MM.1S (cell line): ENCODE measurements around the gene PTPRN2.

Source experiments
- EZH2phosphoT487 ChIP-seq: fragments of 300-600 bp; sonication (generic); IDR thresholded peaks from 2 replicates; pipeline ENCODE4 v1.6.1; 2018; ENCODE audit warnings: antibody characterized with exemption, low read length
- TF ChIP-seq, protein P1 (sequence below): fragments of 300-600 bp; sonication (generic); IDR thresholded peaks from 2 replicates; pipeline ENCODE4 v1.5.1; 2016; ENCODE audit warnings: antibody characterized with exemption, low read length, mixed read lengths

DNA sequence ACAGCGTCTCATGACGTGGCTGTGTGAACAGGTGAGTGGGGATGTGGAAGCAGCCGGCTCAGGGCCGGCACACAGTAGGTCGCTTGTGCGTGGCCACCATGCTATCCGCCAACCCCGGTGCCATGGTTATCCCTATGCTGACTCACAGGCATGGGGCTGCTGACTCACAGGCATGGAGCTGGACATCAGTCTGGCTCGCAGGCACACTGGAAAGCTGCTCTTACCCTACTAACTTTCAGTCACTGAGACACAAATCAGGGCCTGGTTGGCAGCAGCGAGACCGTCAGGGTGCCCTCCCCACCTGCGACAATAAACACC lies 341.9 kb downstream of the PTPRN2 start:
- TF ChIP-seq, protein P1, sequence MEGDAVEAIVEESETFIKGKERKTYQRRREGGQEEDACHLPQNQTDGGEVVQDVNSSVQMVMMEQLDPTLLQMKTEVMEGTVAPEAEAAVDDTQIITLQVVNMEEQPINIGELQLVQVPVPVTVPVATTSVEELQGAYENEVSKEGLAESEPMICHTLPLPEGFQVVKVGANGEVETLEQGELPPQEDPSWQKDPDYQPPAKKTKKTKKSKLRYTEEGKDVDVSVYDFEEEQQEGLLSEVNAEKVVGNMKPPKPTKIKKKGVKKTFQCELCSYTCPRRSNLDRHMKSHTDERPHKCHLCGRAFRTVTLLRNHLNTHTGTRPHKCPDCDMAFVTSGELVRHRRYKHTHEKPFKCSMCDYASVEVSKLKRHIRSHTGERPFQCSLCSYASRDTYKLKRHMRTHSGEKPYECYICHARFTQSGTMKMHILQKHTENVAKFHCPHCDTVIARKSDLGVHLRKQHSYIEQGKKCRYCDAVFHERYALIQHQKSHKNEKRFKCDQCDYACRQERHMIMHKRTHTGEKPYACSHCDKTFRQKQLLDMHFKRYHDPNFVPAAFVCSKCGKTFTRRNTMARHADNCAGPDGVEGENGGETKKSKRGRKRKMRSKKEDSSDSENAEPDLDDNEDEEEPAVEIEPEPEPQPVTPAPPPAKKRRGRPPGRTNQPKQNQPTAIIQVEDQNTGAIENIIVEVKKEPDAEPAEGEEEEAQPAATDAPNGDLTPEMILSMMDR = no peak
- no peak for TF ChIP-seq EZH2phosphoT487
